Kidney capillary endothelial cell (primary cell): ENCODE data around the gene ANKFN1.
"Not testable (repeated sequence)": the region's sequence is repeated elsewhere in the genome, so short reads cannot be mapped to it uniquely, and the experiment has no call there.

Source experiments
- DNase-seq: peaks from one replicate; pipeline ENCODE4 v3.0.0-alpha.2; 2018; ENCODE audit warnings: low spot score

The ANKFN1 gene

GRCh38 chr17:56351675-56352074 lies 198.4 kb downstream of the ANKFN1 start:
- no peak for DNase-seq

- no peak for DNase-seq
Measured at GRCh38 chr17:56358651-56359050, 205.4 kb downstream of the ANKFN1 start.

- DNase-seq, result no peak
Measured at GRCh38 chr17:56359518-56359917, 206.2 kb downstream of the ANKFN1 start.

GRCh38 chr17:56367366-56367765 lies 214.1 kb downstream of the ANKFN1 start:
- no peak for DNase-seq

DNA sequence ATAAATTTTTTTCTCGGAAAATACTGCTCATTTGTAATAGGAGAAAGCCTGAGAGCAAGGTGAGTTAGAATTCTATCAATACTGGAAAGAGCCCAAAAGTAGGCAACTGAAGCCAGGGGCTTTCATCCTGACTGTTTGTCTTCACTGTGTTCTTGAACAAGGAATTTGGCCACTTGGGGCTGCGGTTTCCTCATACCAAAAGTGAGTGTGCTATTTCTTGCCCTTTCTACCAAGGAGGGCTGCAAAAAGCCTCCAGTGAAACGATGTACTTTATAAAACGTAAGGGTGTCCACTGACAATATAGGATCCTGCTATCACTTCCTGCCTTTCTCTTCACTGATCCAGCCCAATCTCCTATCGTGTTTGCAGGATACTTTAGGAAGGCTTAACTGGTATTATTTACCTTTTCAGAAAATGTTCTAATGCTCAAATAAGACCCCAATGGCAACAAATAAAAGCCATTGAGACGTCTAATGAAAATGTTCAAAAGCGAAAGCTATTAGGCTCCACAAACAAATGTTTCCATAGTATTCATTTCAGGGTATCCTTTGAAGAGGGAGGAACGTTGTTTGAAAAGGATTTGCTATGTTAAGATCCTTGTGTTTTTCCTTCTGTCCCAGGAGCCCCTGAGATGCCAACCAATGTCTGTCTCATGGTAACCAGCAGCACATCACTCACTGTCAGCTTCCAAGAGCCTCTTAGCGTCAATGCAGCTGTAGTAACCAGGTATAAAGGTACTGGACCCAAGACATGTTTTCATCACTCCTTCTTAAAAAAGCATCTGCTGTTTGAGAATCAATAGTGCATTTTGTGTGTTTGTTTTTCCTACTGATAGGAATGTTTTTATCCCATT lies 220.9 kb downstream of the ANKFN1 start:
- DNase-seq, result no peak

GRCh38 chr17:56389356-56389755 lies 236.1 kb downstream of the ANKFN1 start:
- DNase-seq, result no peak

- no peak for DNase-seq
Measured at GRCh38 chr17:56392321-56392720, 239.0 kb downstream of the ANKFN1 start.

GRCh38 chr17:56393156-56393555 lies 239.9 kb downstream of the ANKFN1 start:
- DNase-seq, result no peak

DNA sequence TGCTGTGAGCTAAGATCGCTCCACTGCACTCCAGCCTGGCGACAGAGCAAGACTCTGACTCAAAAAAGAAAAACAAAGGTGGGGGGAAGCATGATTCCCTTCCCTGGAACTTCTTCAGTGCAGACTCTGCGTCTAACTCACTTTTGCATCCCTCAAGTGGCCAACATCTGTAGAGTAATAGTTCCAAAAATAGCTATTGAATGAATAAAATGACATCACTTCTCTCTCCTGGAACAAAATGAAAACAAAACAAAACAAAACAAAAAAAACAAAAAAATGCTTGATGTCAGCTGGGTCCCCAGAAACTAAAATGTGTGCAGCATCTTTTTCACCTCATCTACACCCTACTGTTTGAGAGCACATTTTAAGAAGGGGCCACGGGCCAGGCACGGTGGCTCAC lies 242.5 kb downstream of the ANKFN1 start:
- DNase-seq, result no peak

GRCh38 chr17:56407086-56407485 lies 253.8 kb downstream of the ANKFN1 start:
- DNase-seq, result no peak

DNA sequence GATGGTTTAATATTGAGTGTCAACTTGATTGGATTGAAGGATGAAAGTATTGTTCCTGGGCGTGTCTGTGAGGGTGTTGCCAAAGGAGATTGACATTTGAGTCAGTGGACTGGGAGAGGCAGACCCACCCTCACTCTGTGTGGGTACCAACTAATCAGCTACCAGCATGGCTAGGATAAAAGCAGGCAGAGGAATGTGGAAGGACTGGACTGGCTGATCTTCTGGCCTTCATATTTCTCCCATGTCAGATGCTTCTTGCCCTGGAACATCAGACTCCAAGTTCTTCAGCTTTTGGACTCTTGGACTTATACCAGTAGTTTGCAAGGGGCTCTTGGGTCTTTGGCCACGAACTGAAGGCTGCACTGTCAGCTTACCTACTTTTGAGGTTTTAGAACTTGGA lies 259.1 kb downstream of the ANKFN1 start:
- not testable (repeated sequence) for DNase-seq

DNA sequence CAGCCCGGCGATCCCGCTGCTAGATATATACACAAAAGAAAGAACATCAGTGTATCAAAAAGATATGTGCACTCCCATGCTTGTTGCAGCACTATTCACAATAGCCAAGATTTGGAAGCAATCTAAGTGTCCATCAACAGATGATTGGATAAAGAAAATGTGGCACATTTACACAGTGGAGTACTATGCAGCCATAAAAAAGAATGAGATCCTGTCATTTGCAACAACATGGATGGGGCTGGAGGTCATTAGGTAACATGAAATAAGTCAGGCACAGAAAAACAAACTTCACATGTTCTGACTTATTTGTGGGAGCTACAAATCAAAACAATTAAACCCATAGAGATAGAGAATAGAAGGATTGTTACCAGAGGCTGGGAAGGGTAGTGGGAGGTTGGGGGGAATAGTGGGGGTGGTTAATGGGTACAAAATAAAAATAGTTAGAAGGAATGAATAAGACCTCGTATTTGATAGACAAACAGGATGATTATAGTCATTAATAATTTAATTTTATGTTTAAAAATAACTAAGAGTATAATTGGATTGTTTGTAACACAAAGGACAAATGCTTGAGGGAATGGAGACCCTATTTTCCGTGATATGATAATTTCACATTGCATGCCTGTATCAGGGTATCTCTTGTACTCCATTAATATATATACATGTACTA lies 263.5 kb downstream of the ANKFN1 start:
- no peak for DNase-seq

DNA sequence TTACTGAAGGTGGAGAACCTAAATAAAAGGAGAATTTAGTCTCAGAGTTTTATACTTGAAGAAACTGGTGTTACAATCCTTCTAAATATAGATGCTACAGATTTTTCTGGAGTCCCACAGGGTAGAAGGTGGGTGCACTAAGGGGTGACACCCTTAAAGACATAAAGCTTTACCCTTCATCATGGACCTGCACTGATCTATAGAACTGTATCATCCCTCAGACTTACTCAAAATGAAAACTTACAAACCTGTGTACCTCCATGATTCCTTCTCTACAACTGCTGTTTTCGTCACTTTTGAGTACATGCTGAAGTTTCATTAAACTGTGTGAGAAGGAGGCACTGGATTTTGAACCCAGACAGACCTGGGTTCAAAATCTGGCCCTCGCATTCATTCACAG lies 270.7 kb downstream of the ANKFN1 start:
- no peak for DNase-seq

DNA sequence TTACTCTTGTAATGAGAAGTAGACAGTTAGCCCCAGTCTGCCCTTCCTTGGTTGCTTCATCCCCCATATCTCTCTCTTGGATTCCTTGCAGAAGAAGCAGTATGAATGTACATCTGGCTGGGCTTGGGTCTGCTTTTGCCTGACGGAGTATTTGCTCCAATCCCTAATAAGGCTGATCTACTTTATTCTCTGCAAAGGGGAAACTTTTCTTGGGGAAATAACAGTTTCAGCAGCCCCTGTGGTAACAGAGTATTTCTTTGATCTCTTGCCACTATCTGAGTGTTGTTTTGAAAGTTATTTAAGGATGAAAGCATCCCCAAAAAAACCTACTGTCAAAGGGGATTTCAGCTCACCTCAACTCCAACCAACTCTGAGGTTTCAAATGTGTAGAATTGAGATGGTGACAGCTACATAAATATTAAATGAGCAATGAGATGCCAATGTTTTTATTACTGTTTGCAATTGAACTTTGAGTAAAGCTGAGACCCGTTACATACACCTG lies 271.3 kb downstream of the ANKFN1 start:
- no peak for DNase-seq

GRCh38 chr17:56425483-56425882 lies 272.2 kb downstream of the ANKFN1 start:
- no peak for DNase-seq

- DNase-seq, result no peak
Measured at GRCh38 chr17:56426901-56427300, 273.6 kb downstream of the ANKFN1 start.

DNA sequence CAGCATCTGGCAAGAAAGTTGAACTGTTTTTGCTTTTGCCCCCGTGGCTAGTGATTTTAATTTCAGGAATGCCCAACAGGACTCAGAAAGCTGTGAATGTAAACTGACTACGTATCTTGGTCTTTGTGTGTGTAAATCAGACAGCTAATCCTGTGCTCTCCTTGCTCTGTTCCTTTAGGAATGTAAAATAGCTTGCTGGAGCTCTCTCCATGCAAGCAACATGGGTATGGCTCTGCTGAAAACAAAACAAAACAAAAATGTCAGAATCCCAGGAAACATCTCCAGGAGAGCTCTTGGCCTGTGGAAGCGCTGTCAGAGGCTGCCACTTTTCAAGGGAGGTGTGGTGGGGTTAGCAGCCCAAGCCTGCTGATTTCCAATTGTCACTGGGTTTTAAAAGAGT lies 278.5 kb downstream of the ANKFN1 start:
- no peak for DNase-seq

DNA sequence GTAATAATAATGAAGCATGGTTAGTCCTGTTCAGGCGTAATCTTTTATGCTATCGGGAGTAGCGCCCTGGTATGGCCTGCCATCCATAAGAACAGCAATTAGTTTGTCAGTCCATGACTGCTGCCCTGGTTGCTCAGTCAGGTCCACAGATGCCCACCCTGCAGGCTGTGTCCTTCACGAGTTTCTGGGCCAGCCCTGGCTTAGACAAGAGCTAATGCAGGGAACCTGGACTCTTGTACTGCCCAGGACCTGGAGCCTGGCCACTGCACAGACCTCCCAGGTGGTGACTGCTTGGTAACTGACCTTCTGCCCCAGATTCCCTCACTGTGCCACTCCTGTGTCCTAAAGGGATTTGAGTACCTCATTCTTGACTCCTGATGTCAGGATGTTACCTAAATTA lies 279.2 kb downstream of the ANKFN1 start:
- DNase-seq, result no peak

DNA sequence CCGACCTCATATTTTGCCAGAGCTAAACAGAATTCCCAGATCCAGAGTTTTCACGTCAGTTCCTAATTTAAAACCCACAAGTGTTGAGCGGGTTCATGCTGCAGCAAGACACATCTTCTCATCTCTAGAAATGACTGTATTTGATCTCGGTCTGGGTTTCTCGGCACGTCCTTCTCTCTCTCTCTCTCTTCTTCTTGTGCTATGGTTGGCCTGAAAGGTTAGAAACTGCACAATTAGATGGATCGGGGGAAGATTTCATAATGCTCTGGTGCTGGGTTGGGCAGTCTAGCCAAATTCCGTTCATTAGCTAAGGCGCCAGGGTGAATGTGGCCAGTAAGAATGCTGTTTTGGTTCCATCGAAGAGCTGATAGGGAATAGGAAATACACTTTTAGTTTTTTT lies 281.3 kb downstream of the ANKFN1 start:
- no peak for DNase-seq

GRCh38 chr17:56436142-56436541 lies 282.9 kb downstream of the ANKFN1 start:
- no peak for DNase-seq

DNA sequence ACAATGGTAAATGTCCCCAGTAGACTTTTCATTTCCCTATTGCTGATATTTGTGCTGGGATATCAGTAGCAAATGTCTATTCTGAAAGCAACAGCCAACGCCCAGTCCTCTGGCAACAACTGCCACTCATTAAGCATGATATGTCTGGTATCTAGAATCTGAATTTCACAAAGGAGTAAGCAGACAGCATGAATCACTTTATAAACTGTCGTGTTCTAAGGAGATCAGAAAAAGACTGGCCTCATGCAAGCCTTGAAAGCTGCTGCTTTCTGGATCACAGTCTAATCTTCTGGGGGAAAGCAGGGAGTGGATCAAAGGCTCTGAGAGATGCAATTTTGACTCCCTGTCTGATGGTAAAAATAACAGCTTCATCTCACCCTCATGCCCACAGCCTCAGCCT lies 287.1 kb downstream of the ANKFN1 start:
- DNase-seq, result no peak

DNA sequence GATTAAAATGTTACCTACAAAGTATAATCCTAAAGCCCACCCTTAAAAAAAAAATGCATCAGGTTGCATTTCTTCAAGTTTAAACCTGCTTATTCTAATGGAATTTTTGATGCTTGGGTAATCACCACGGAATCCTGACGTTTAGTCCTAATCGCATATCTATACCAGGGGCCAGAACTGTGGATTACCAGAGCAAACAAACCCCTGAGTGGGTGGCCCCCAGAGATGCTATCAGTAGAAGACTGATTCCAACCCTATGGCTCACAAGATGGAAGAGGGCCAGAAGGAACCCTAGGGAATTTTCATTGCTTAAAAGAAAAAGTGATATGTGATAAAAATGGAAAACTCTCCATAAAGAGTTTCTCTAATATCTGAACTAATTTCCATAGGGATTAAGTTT lies 288.0 kb downstream of the ANKFN1 start:
- no peak for DNase-seq

DNA sequence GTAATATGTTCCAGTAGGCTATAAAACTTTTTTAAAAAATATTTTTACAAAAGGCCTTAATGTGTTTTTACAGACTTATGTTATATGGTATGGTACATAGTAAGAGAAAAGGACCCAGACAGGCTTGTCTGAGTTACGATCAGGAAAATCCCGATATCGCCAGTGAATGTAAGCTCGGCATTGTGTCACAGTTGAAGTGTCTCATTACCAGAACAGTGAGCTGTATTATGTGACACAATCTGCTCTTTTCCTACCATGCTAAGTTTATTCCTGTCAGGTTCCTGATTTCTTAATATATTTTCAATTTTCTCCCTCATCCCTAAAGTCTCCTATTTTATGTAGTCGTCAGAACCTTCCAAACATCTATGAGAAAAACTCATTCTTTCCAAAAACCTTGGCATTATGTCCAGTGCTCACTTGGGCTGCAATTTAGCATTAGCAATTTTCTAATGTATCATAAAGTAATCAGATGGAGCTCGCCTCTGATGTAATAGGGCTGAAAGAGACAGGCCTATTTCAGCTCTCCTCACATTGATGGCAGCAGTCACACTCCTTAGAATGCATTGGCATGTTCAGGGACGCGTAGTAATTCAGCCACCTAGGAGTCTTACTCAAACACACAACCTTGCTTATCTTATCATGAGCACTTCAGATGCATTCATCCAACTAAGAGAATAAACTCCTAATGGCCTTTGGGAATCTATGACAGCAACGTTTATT lies 292.6 kb downstream of the ANKFN1 start:
- DNase-seq, result no peak
